Placental epithelial cell (primary cell): ENCODE measurements around the gene CDK13. TPM values are rescaled to one million over a fixed set of nuclear protein-coding genes. Genes with fewer than 3 reads are reported as not detected.

Source experiments
- small RNA-seq: library from RNA; depleted of rRNA; stranded (forward); fragments of <200 nt; gene quantifications from one replicate; pipeline ENCODE3, GENCODE V24; 2012
- total RNA-seq: library from RNA; depleted of rRNA; stranded (reverse); fragments of >200 nt; gene quantifications from 2 replicates; pipeline ENCODE4 v1.2.3, GENCODE V29; 2012

CDK13 gene
- total RNA-seq: 57.5 and 80.1 TPM in 2 replicates

DNA sequence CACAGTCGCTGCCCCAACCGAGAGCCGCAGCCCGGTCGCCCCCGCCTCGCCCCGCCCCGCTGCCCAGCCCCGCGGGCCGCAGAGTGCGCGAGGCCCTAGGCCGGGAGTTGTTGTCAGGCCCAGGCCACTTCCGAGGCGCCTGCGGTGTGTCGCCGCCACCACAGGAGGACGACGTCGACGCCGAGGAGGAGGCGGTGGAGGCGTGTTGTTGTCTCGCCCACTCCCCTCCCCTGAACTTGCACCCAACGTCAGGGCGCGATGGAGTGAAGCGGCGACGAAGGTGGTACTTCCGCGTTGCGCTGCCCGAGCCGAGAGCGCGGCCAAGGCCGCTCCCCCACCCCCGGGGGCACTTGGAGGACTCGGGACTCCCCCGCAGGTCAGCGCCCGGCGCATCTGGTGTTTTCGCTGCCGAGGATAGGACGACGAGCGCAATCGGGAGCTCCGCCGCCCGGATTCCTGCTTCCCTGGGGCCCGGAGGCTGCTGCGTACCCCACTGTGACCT, at the start of gene CDK13:
CDK13 (plus strand) TSS at position 286 of the 502 bp plus-strand sequence. CDS start 386 bp downstream, outside the sequence.

GRCh38 chr7:40134428-40135316, 184.6 kb downstream of the CDK13 start, which contains the start of the genes MPLKIP and SUGCT:
TSS of gene MPLKIP (minus strand) at chr7:40134622. CDS start at chr7:40134567, 55 bp downstream.
TSS of gene SUGCT (plus strand) at chr7:40135005.

Small RNAs within 50 kb of the gene (small RNA-seq; reads per million reads assigned to genes)
- gene AC006023.1 (0.09 reads per million), gene AC006023.2 (not detected)

Other genes with a start within 250 kb of the CDK13 start
- 6.3 and 28.0 TPM in 2 replicates for gene MPLKIP, start 184.4 kb downstream of the CDK13 start, total RNA-seq
- 2.4 and 3.1 TPM in 2 replicates for gene SUGCT, start 184.7 kb downstream of the CDK13 start, total RNA-seq